ENCODE results near the gene MTUS2. TPM values are rescaled to one million over a fixed set of nuclear protein-coding genes. Genes with fewer than 3 reads are reported as not detected.

MTUS2 gene
- total and polyA plus RNA-seq, 10 donors: 0.20 to 3.2 (median 0.85) TPM

GRCh38 chr13:29438769-29439168 is 618.6 kb downstream of the MTUS2 start:
- H3K4me3 ChIP-seq: no peak overlapping the region
- 63 to 72% (median 67%) methylated on average over 8 of the region's 8 CpGs for WGBS, 5 donors
- no peaks in the 10 kb centered on the region for H3K27me3 ChIP-seq (replicated peaks in 1 of 7)
- TF ChIP-seq POLR2A (IDR thresholded peaks at IDR 0.05) (no peak), CTCF (IDR thresholded peaks at IDR 0.05 in 8 of 11, conservative IDR thresholded peaks at IDR 0.05 in 3 of 11) (no peak), POLR2AphosphoS5 (IDR thresholded peaks at IDR 0.05) (no peak)
- H3K36me3 ChIP-seq: no peaks in the 10 kb centered on the region
- peak overlapping the region in 1 of 8 donors; percentile 25 for H3K27ac ChIP-seq
- peaks cover 0 to 9% (median 0%) of the 10 kb centered on the region in 6 donors for H3K4me1 ChIP-seq
- intact Hi-C loops (cut with DNase I; ENCODE audit: low total_unique reads): no loop called here
- no peak for DNase-seq
- no peaks in the 10 kb centered on the region for H3K9me3 ChIP-seq

- Histone ChIP-seq H3K27me3 (replicated peaks in 1 of 7) (no peaks in the 10 kb centered on the region), H3K9me3 (no peaks in the 10 kb centered on the region), H3K36me3 (no peaks in the 10 kb centered on the region), H3K4me1 (peaks cover 0 to under 1% (median 0%) of the 10 kb centered on the region in 6 donors), H3K27ac (no peak overlapping the region), H3K4me3 (no peak overlapping the region)
- DNase-seq: no peak
- intact Hi-C loops (cut with DNase I; ENCODE audit: low total_unique reads): no loop called here
- TF ChIP-seq POLR2AphosphoS5 (IDR thresholded peaks at IDR 0.05): no peak
- TF ChIP-seq CTCF (IDR thresholded peaks at IDR 0.05 in 8 of 11, conservative IDR thresholded peaks at IDR 0.05 in 3 of 11): no peak
- TF ChIP-seq POLR2A (IDR thresholded peaks at IDR 0.05): no peak
- 74 to 85% (median 77%) methylated on average over 10 of the region's 10 CpGs for WGBS, 5 donors
Observed at GRCh38 chr13:29439601-29440388, 619.7 kb downstream of the MTUS2 start.

GRCh38 chr13:29441306-29441705 is 621.2 kb downstream of the MTUS2 start:
- TF ChIP-seq CTCF (IDR thresholded peaks at IDR 0.05 in 8 of 11, conservative IDR thresholded peaks at IDR 0.05 in 3 of 11) (no peak), POLR2A (IDR thresholded peaks at IDR 0.05) (no peak), POLR2AphosphoS5 (IDR thresholded peaks at IDR 0.05) (no peak)
- Histone ChIP-seq H3K9me3 (no peaks in the 10 kb centered on the region), H3K27ac (no peak overlapping the region), H3K36me3 (no peaks in the 10 kb centered on the region), H3K27me3 (replicated peaks in 1 of 7) (no peaks in the 10 kb centered on the region), H3K4me3 (no peak overlapping the region), H3K4me1 (no peaks in the 10 kb centered on the region)
- whole genome bisulfite sequencing, 5 donors: 65 to 82% (median 69%) methylated on average over 5 of the region's 5 CpGs
- intact Hi-C loops (cut with DNase I; ENCODE audit: low total_unique reads): no loop called here
- no peak for DNase-seq

DNA sequence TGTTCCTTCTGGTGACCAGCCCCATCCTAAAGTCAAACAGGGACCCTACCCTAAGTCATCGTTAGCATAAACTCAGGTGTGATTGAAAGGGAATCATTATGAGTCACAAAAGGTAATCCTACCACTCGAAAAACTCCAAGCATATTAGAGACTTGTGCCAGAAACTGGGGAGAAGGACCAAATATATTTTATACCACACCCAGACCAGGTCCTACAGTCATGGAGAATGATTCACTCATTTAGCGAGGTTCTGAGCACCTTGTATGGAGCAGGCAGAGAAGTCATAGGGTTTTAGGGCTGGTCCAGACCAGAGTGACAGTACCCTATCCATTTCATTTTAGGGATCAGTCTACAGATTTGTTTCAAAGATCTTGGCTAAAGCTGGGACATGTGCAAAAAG is 625.9 kb downstream of the MTUS2 start:
- intact Hi-C loops (cut with DNase I; ENCODE audit: low total_unique reads): no loop called here
- WGBS, 5 donors: 85 to 91% (median 89%) methylated on average over 3 of the region's 3 CpGs

More for the DNA sequence above, 625.9 kb downstream of the MTUS2 start:
- no peaks in the 10 kb centered on the region for H3K36me3 ChIP-seq
- no peak for DNase-seq
- no peaks in the 10 kb centered on the region for H3K9me3 ChIP-seq
- H3K4me1 ChIP-seq: no peaks in the 10 kb centered on the region
- no peak for TF ChIP-seq POLR2A (IDR thresholded peaks at IDR 0.05)
- no peak for TF ChIP-seq POLR2AphosphoS5 (IDR thresholded peaks at IDR 0.05)
- TF ChIP-seq CTCF (IDR thresholded peaks at IDR 0.05 in 8 of 11, conservative IDR thresholded peaks at IDR 0.05 in 3 of 11): no peak
- H3K4me3 ChIP-seq: no peak overlapping the region
- H3K27me3 ChIP-seq (replicated peaks in 1 of 7): peaks cover 0 to 7% (median 0%) of the 10 kb centered on the region in 7 donors
- H3K27ac ChIP-seq: no peak overlapping the region
